Measurements from ENCODE around the gene SLC6A11. TPM values are rescaled to one million over a fixed set of nuclear protein-coding genes. Genes with fewer than 3 reads are reported as not detected.

The SLC6A11 gene
- total and polyA plus RNA-seq, 9 of the 15 experiments (the other 6 are each of a cell fraction or from before 2014, with no cell fraction given) = 0.04 TPM; not detected in 8

- no peak for TF ChIP-seq BCLAF1 (IDR thresholded peaks at IDR 0.05; ENCODE audit: borderline replicate concordance in 1 of 2, control insufficient read depth in 1 of 2, low read depth in 2 of 2, low read length in 1 of 2)
- no peak for TF ChIP-seq YBX1 (IDR thresholded peaks at IDR 0.05)
- peak; percentile 79; the same call in 1 of the 2 replicates for TF ChIP-seq ZNF23 (CRISPR knock-in tag; IDR thresholded peaks at IDR 0.05)
- TF ChIP-seq GATAD2B (IDR thresholded peaks at IDR 0.05; ENCODE audit: borderline replicate concordance) = no peak
Observed at GRCh38 chr3:10870296-10870695, 54.3 kb downstream of the SLC6A11 start (continued).

- POLR2A ChIA-PET = no interaction called here
- peaks cover 0 to 5% of the 10 kb centered on the region in 2 experiments; a peak in 1 of 5 replicates for H3K27me3 ChIP-seq (ENCODE audit: control insufficient read depth in 2 of 2, insufficient read depth in 2 of 2, low read length in 2 of 2)
- H4K20me1 ChIP-seq (replicated peaks; ENCODE audit: control insufficient read depth, insufficient read depth, low read length) = no peaks in the 10 kb centered on the region
- H3K79me2 ChIP-seq (ENCODE audit: control insufficient read depth, insufficient read depth, low read length) = no peaks in the 10 kb centered on the region
- BruUV-seq (replicated peaks) = no TSS peak
- H3K9ac ChIP-seq (ENCODE audit: insufficient read depth in 1 of 2, low read depth in 2 of 2, low read length in 2 of 2) = no peak overlapping the region
- in situ Hi-C loops (cut with MboI) = no loop called here
- no peak overlapping the region for H3K4me2 ChIP-seq (ENCODE audit: insufficient read depth, low read length)
- DNase-seq (ENCODE audit: extremely low read depth in 1 of 4, low spot score in 3 of 4) = no peak
- WGBS (ENCODE audit: insufficient coverage, low coverage, missing lambda C conversion rate) = 1% methylated on average over 5 of the region's 5 CpGs
- FAIRE-seq = no peak
- H3K9me1 ChIP-seq (ENCODE audit: control insufficient read depth, insufficient read depth, low read length) = no peaks in the 10 kb centered on the region
- H3K36me3 ChIP-seq (ENCODE audit: control insufficient read depth, insufficient read depth, low read length) = no peaks in the 10 kb centered on the region
- intact Hi-C loops (cut with micrococcal nuclease) = no loop called here
- no peaks in the 10 kb centered on the region for H3K9me3 ChIP-seq (replicated peaks; ENCODE audit: control insufficient read depth, insufficient read depth, low read depth, low read length)
- CTCF ChIA-PET (ENCODE audit: low intra/inter-chr PET ratio) = no interaction called here
- ATAC-seq = no peak
- H3K4me1 ChIP-seq (replicated peaks in 1 of 2; ENCODE audit: control insufficient read depth in 2 of 2, insufficient read depth in 2 of 2, low read length in 2 of 2) = no peaks in the 10 kb centered on the region
- H2AFZ ChIP-seq (ENCODE audit: low read depth, low read length) = no peak overlapping the region
- H3K4me3 ChIP-seq = no peak overlapping the region
- H3K27ac ChIP-seq (ENCODE audit: extremely low read depth, low read depth, low read length) = no peak overlapping the region
- no peak for TF ChIP-seq HLTF (IDR thresholded peaks at IDR 0.05)
- TF ChIP-seq OTX1 (CRISPR knock-in tag; IDR thresholded peaks at IDR 0.05) = peak; percentile 91; the same call in 1 of the 2 replicates
- no peak for TF ChIP-seq ZNF696 (CRISPR knock-in tag; conservative IDR thresholded peaks at IDR 0.05)
- TF ChIP-seq ZNF274 (IDR thresholded peaks at IDR 0.05; ENCODE audit: borderline replicate concordance, low read depth, low read length) = no peak
- no peak for TF ChIP-seq UBTF (IDR thresholded peaks at IDR 0.05; ENCODE audit: borderline replicate concordance in 1 of 2, low read depth in 2 of 2, low read length in 2 of 2)
- TF ChIP-seq THRB (CRISPR knock-in tag; conservative IDR thresholded peaks at IDR 0.05) = peak; percentile 74; the same call in 1 of the 2 replicates
- TF ChIP-seq POU5F1 (IDR thresholded peaks at IDR 0.05; ENCODE audit: borderline replicate concordance, low read depth, low read length, partially characterized antibody) = no peak
- TF ChIP-seq MXI1 (IDR thresholded peaks at IDR 0.05; ENCODE audit: low read depth, low read length) = no peak
- peak; percentile 79 for TF ChIP-seq CREBBP (IDR thresholded peaks at IDR 0.05; ENCODE audit: low read depth, low read length)
Observed at GRCh38 chr3:10873415-10873814, 57.4 kb downstream of the SLC6A11 start.

Data from K562 (cell line).